ENCODE results near the gene FGF5. TPM values are rescaled to one million over a fixed set of nuclear protein-coding genes. Genes with fewer than 3 reads are reported as not detected.
"Not testable (repeated sequence)": the region's sequence is repeated elsewhere in the genome, so short reads cannot be mapped to it uniquely, and the experiment has no call there.

Gene FGF5
- total and polyA plus RNA-seq, 2 of the 13 experiments (the other 11 are each of a cell fraction or from before 2014, with no cell fraction given): not detected

DNA sequence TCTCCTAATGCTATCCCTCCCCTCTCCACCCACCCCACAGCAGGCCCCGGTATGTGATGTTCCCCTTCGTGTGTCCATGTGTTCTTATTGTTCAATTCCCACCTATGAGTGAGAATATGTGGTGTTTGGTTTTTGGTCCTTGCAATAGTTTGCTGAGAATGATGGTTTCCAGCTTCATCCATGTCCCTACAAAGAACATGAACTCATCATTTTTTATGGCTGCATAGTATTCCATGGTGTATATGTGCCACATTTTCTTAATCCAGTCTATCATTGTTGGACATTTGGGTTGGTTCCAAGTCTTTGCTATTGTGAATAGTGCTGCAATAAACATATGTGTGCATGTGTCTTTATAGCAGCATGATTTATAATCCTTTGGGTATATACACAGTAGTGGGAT is 24.2 kb downstream of the FGF5 start:
- H3K9me3 ChIP-seq (ENCODE audit: low read length); H3K4me3 ChIP-seq (replicated peaks in 1 of 3; ENCODE audit: insufficient read depth in 1 of 3, low read depth in 2 of 3, low read length in 3 of 3); H3K36me3 ChIP-seq (replicated peaks in 1 of 2; ENCODE audit: control insufficient read depth in 1 of 2, insufficient read depth in 2 of 2, low read length in 2 of 2); H4K20me1 ChIP-seq (ENCODE audit: insufficient read depth, low read length); in situ Hi-C loops (cut with HindIII; ENCODE audit: extremely low pct_ligation_motif_present, low pct_unique_long_range_greater_than_20kb); H3K27ac ChIP-seq (ENCODE audit: extremely low read length, insufficient read depth, low read length); H2AFZ ChIP-seq (ENCODE audit: low read length); H3K79me2 ChIP-seq (ENCODE audit: insufficient read depth, low read length); intact Hi-C loops (cut with micrococcal nuclease; ENCODE audit: unreplicated experiment); H3K4me2 ChIP-seq (ENCODE audit: low read depth, low read length); POLR2A ChIA-PET; FAIRE-seq; DNase-seq (ENCODE audit: low spot score); ATAC-seq; H3K27me3 ChIP-seq (ENCODE audit: control insufficient read depth in 1 of 2, insufficient read depth in 2 of 2, low read length in 2 of 2); H3K9ac ChIP-seq (ENCODE audit: insufficient read depth, low read depth, low read length); H3K4me1 ChIP-seq (ENCODE audit: insufficient read depth, low read length); BruUV-seq (replicated peaks); CTCF ChIA-PET (ENCODE audit: low intra/inter-chr PET ratio, low total read pairs): not testable (repeated sequence)
- 37% methylated on average over 2 of the region's 2 CpGs for WGBS (ENCODE audit: low lambda C conversion rate)

- TF ChIP-seq NR1H2 (CRISPR knock-in tag; IDR thresholded peaks at IDR 0.05; ENCODE audit: borderline replicate concordance, low read depth): no peak
- intact Hi-C loops (cut with micrococcal nuclease; ENCODE audit: unreplicated experiment): no loop called here
Observed at GRCh38 chr4:80294206-80294605, 27.7 kb downstream of the FGF5 start.

GRCh38 chr4:80295336-80295735 is 28.9 kb downstream of the FGF5 start:
- no peak for DNase-seq (ENCODE audit: low spot score)
- 62% methylated on average over 3 of the region's 3 CpGs for WGBS (ENCODE audit: low lambda C conversion rate)
- no peak overlapping the region for H2AFZ ChIP-seq (ENCODE audit: low read length)
- H4K20me1 ChIP-seq (ENCODE audit: insufficient read depth, low read length): no peaks in the 10 kb centered on the region
- no peaks in the 10 kb centered on the region for H3K79me2 ChIP-seq (ENCODE audit: insufficient read depth, low read length)
- intact Hi-C loops (cut with micrococcal nuclease; ENCODE audit: unreplicated experiment): no loop called here
- no peak overlapping the region for H3K9ac ChIP-seq (ENCODE audit: insufficient read depth, low read depth, low read length)
- FAIRE-seq: no peak
- ChIA-PET CTCF (ENCODE audit: low intra/inter-chr PET ratio, low total read pairs) (no interaction called here), POLR2A (no interaction called here)
- BruUV-seq (replicated peaks): no TSS peak
- in situ Hi-C loops (cut with HindIII; ENCODE audit: extremely low pct_ligation_motif_present, low pct_unique_long_range_greater_than_20kb): no loop called here
- no peak overlapping the region for H3K4me2 ChIP-seq (ENCODE audit: low read depth, low read length)
- H3K4me1 ChIP-seq (ENCODE audit: insufficient read depth, low read length): no peaks in the 10 kb centered on the region
- H3K4me3 ChIP-seq (replicated peaks in 1 of 3; ENCODE audit: insufficient read depth in 1 of 3, low read depth in 2 of 3, low read length in 3 of 3): no peak overlapping the region
- H3K27ac ChIP-seq (ENCODE audit: extremely low read length, insufficient read depth, low read length): no peak overlapping the region
- no peaks in the 10 kb centered on the region for H3K36me3 ChIP-seq (replicated peaks in 1 of 2; ENCODE audit: control insufficient read depth in 1 of 2, insufficient read depth in 2 of 2, low read length in 2 of 2)
- no peak for ATAC-seq
- H3K27me3 ChIP-seq (ENCODE audit: control insufficient read depth in 1 of 2, insufficient read depth in 2 of 2, low read length in 2 of 2): no peaks in the 10 kb centered on the region
- TF ChIP-seq RELA (CRISPR knock-in tag; IDR thresholded peaks at IDR 0.05) (no peak), RARG (CRISPR knock-in tag; IDR thresholded peaks at IDR 0.05; ENCODE audit: low read depth) (no peak), TBL1XR1 (IDR thresholded peaks at IDR 0.05; ENCODE audit: borderline replicate concordance, low read length, partially characterized antibody) (no peak), POLR2G (IDR thresholded peaks at IDR 0.05; ENCODE audit: low read depth, low read length) (no peak), ZNF350 (CRISPR knock-in tag; IDR thresholded peaks at IDR 0.05; ENCODE audit: borderline replicate concordance, low read depth) (no peak), MAF1 (CRISPR knock-in tag; IDR thresholded peaks at IDR 0.05; ENCODE audit: borderline replicate concordance) (no peak), NR1H2 (CRISPR knock-in tag; IDR thresholded peaks at IDR 0.05; ENCODE audit: borderline replicate concordance, low read depth) (no peak), KDM1A (CRISPR knock-in tag; IDR thresholded peaks at IDR 0.05) (no peak), TSC22D2 (CRISPR knock-in tag; IDR thresholded peaks at IDR 0.05; ENCODE audit: borderline replicate concordance) (no peak), ZNF678 (CRISPR knock-in tag; IDR thresholded peaks at IDR 0.05) (no peak), HOXA5 (CRISPR knock-in tag; IDR thresholded peaks at IDR 0.05) (no peak)
- TF ChIP-seq, protein P1, sequence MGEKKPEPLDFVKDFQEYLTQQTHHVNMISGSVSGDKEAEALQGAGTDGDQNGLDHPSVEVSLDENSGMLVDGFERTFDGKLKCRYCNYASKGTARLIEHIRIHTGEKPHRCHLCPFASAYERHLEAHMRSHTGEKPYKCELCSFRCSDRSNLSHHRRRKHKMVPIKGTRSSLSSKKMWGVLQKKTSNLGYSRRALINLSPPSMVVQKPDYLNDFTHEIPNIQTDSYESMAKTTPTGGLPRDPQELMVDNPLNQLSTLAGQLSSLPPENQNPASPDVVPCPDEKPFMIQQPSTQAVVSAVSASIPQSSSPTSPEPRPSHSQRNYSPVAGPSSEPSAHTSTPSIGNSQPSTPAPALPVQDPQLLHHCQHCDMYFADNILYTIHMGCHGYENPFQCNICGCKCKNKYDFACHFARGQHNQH (CRISPR knock-in tag; IDR thresholded peaks at IDR 0.05): no peak
- H3K9me3 ChIP-seq (ENCODE audit: low read length): no peaks in the 10 kb centered on the region

More at GRCh38 chr4:80294206-80294605, 27.7 kb downstream of the FGF5 start:
- H3K4me3 ChIP-seq (replicated peaks in 1 of 3; ENCODE audit: insufficient read depth in 1 of 3, low read depth in 2 of 3, low read length in 3 of 3): no peak overlapping the region
- H3K4me1 ChIP-seq (ENCODE audit: insufficient read depth, low read length): no peaks in the 10 kb centered on the region
- no peaks in the 10 kb centered on the region for H4K20me1 ChIP-seq (ENCODE audit: insufficient read depth, low read length)
- H2AFZ ChIP-seq (ENCODE audit: low read length): no peak overlapping the region
- 2% methylated on average over 2 of the region's 2 CpGs for WGBS (ENCODE audit: low lambda C conversion rate)
- no peaks in the 10 kb centered on the region for H3K9me3 ChIP-seq (ENCODE audit: low read length)
- no peak for DNase-seq (ENCODE audit: low spot score)
- CTCF ChIA-PET (ENCODE audit: low intra/inter-chr PET ratio, low total read pairs): no interaction called here
- no peaks in the 10 kb centered on the region for H3K36me3 ChIP-seq (replicated peaks in 1 of 2; ENCODE audit: control insufficient read depth in 1 of 2, insufficient read depth in 2 of 2, low read length in 2 of 2)
- H3K79me2 ChIP-seq (ENCODE audit: insufficient read depth, low read length): no peaks in the 10 kb centered on the region
- FAIRE-seq: no peak
- BruUV-seq (replicated peaks): no TSS peak
- no peak overlapping the region for H3K27ac ChIP-seq (ENCODE audit: extremely low read length, insufficient read depth, low read length)
- H3K9ac ChIP-seq (ENCODE audit: insufficient read depth, low read depth, low read length): no peak overlapping the region
- no peak for ATAC-seq
- POLR2A ChIA-PET: no interaction called here
- in situ Hi-C loops (cut with HindIII; ENCODE audit: extremely low pct_ligation_motif_present, low pct_unique_long_range_greater_than_20kb): no loop called here
- H3K27me3 ChIP-seq (ENCODE audit: control insufficient read depth in 1 of 2, insufficient read depth in 2 of 2, low read length in 2 of 2): no peaks in the 10 kb centered on the region
- no peak overlapping the region for H3K4me2 ChIP-seq (ENCODE audit: low read depth, low read length)
